Gastrocnemius medialis (tissue), 4 donors: ENCODE measurements around the gene PLCL1. TPM values are rescaled to one million over a fixed set of nuclear protein-coding genes. Genes with fewer than 3 reads are reported as not detected.

ENCODE experiments used
- ATAC-seq, 2 donors: fragments of 150-250 bp; one replicate each; pipeline ENCODE4 v1.9.1; 2016
- DNase-seq, 2 donors: peaks; one replicate each; pipeline ENCODE4 v3.0.0-alpha.2; 2019
- H3K27ac ChIP-seq, 4 donors: fragments of 200-600 bp; sonication (generic); 1 replicate in 1 of 4; 2 replicates in 3 of 4; pipeline ENCODE4 v1.5.1; 2016 to 2018; ENCODE audit warnings: mild to moderate bottlenecking in 2 of 4, moderate library complexity in 1 of 4
- H3K27me3 ChIP-seq, 3 donors: fragments of 200-600 bp; sonication (generic) in 2 of 3; 1 replicate in 1 of 3; 2 replicates in 2 of 3; pipeline versions ENCODE4 v1.5.1 to v1.6.0; 2016 to 2019; ENCODE audit warnings: mild to moderate bottlenecking in 1 of 3, moderate library complexity in 1 of 3
- H3K36me3 ChIP-seq, 2 donors: fragments of 200-600 bp; sonication (generic) in 1 of 2; one replicate each; pipeline ENCODE4 v1.5.1; 2017 to 2018
- H3K4me1 ChIP-seq, 2 donors: fragments of 200-600 bp; sonication (generic) in 1 of 2; one replicate each; pipeline ENCODE4 v1.5.1; 2016 to 2017; ENCODE audit warnings: mild to moderate bottlenecking in 2 of 2
- H3K4me3 ChIP-seq, 4 donors: fragments of 200-600 bp; sonication (generic) in 3 of 4; 1 replicate in 1 of 4; 2 replicates in 3 of 4; pipeline ENCODE4 v1.5.1; 2016 to 2019; ENCODE audit warnings: mild to moderate bottlenecking in 2 of 4
- H3K9me3 ChIP-seq, 3 donors: fragments of 200-600 bp; sonication (generic) in 2 of 3; 1 replicate in 1 of 3; 2 replicates in 2 of 3; pipeline ENCODE4 v1.5.1; 2016 to 2019
- POLR2A ChIP-seq, 2 donors: fragments of 450-650 bp; IDR thresholded peaks; one replicate each; pipeline ENCODE4 v1.6.1; 2017; ENCODE audit warnings: antibody characterized with exemption in 2 of 2, mild to moderate bottlenecking in 2 of 2, moderate library complexity in 2 of 2
- in situ Hi-C, 4 donors: fragments of 200-750 bp; cut with MboI; loops; one replicate each; pipeline versions ENCODE4 v1.15.0 to v1.8.0; 2017; ENCODE audit warnings: low sequenced_read_pairs in 4 of 4
- intact Hi-C: fragments of 100-400 bp; cut with DNase I; formaldehyde crosslinking; loops from one replicate; pipeline ENCODE4 v1.15.1; 2023; ENCODE audit warnings: low total_unique reads
- total RNA-seq, 4 donors: library from RNA; depleted of rRNA; stranded (reverse); fragments of >200 nt; gene quantifications; one replicate each; pipeline versions ENCODE4 v1.1.0 to v1.2.3, GENCODE V29; 2016
- TF ChIP-seq, protein P1 (sequence below), 5 experiments: fragments of 450-650 bp in 3 of 5; fragments of 200-600 bp in 2 of 5; sonication (generic) in 2 of 5; IDR thresholded peaks in 4 of 5; conservative IDR thresholded peaks in 1 of 5; 1 replicate in 4 of 5; 2 replicates in 1 of 5; pipeline ENCODE4 v1.5.1; 2016 to 2019; ENCODE audit warnings: antibody characterized with exemption in 5 of 5, mild to moderate bottlenecking in 3 of 5, moderate library complexity in 3 of 5

Gene PLCL1
- total RNA-seq, 4 donors from 2014 or later = 5.9 to 10.7 (median 9.8) TPM

DNA sequence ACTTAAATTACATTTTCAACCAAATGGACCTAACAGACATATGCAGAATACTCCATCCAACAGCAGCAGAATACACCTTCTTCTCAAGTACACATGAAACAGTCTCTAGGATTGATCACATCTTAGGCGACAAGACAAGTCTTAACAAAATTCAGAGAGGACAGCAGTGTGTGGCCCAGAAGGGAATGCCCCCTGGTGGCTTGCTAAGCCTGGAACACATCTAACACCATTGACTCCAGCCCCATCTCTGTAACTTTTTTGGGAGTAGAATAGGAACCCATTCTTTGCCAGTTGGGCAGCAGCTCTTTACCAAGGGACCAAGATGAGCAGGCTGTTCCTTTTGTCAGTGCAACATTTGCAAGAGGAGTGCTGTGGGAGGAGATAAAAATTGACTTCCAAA, 249.9 kb downstream of the PLCL1 start:
- Histone ChIP-seq H3K36me3 (no peaks in the 10 kb centered on the region), H3K9me3 (no peaks in the 10 kb centered on the region), H3K27ac (peak overlapping the region in 3 of 4 donors; percentile 0 to 53 (median 18)), H3K4me3 (no peak overlapping the region), H3K27me3 (no peaks in the 10 kb centered on the region), H3K4me1 (peaks cover 9 to 29% of the 10 kb centered on the region in 2 donors)
- in situ Hi-C loops (no loop called here), intact Hi-C loops (loop anchor here (10.0 kb wide), 1 partner anchor 249 kb away; the partner anchor contains the start of gene PLCL1)
- DNase-seq = no peak
- TF ChIP-seq POLR2A (IDR thresholded peaks at IDR 0.05) = no peak
- TF ChIP-seq, protein P1, sequence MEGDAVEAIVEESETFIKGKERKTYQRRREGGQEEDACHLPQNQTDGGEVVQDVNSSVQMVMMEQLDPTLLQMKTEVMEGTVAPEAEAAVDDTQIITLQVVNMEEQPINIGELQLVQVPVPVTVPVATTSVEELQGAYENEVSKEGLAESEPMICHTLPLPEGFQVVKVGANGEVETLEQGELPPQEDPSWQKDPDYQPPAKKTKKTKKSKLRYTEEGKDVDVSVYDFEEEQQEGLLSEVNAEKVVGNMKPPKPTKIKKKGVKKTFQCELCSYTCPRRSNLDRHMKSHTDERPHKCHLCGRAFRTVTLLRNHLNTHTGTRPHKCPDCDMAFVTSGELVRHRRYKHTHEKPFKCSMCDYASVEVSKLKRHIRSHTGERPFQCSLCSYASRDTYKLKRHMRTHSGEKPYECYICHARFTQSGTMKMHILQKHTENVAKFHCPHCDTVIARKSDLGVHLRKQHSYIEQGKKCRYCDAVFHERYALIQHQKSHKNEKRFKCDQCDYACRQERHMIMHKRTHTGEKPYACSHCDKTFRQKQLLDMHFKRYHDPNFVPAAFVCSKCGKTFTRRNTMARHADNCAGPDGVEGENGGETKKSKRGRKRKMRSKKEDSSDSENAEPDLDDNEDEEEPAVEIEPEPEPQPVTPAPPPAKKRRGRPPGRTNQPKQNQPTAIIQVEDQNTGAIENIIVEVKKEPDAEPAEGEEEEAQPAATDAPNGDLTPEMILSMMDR (IDR thresholded peaks at IDR 0.05 in 4 of 5, conservative IDR thresholded peaks at IDR 0.05 in 1 of 5) = peak in 3 of 5 experiments; percentile 5 to 35 (median 34)
- ATAC-seq = peak in 1 of 2 donors; percentile 35

DNA sequence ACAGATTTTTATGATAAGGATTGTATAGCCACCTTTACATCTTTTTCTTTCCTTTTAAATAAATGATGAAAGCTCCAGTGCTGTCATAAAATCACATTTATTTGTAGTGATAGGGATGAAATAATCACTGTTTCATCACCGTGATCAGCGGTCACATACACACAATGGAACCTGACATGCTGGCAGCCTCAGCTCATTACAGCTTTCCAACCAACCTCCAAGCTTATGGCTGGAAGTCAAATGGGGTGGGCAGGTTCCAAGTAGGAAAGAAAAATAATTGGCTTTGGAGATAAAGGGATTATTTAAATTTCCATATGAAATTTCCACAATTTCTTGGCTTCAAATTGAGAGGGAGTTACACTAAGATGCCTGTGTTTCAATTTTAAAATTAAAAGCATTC, 251.3 kb downstream of the PLCL1 start:
- H3K4me3 ChIP-seq = no peak overlapping the region
- ATAC-seq (no peak), DNase-seq (no peak)
- no peaks in the 10 kb centered on the region for H3K36me3 ChIP-seq
- in situ Hi-C loops = no loop called here
- H3K27ac ChIP-seq = peak overlapping the region in 1 of 4 donors; percentile 0
- peaks cover 9 to 38% of the 10 kb centered on the region in 2 donors for H3K4me1 ChIP-seq
- intact Hi-C loops = loop anchor here (10.0 kb wide), 1 partner anchor 251 kb away; the partner anchor contains the start of gene PLCL1
- H3K9me3 ChIP-seq = no peaks in the 10 kb centered on the region
- TF ChIP-seq POLR2A (IDR thresholded peaks at IDR 0.05) = no peak
- TF ChIP-seq, protein P1 (IDR thresholded peaks at IDR 0.05 in 4 of 5, conservative IDR thresholded peaks at IDR 0.05 in 1 of 5) = no peak
- H3K27me3 ChIP-seq = no peaks in the 10 kb centered on the region

- Histone ChIP-seq H3K27me3 (no peaks in the 10 kb centered on the region), H3K9me3 (no peaks in the 10 kb centered on the region), H3K36me3 (no peaks in the 10 kb centered on the region), H3K4me3 (no peak overlapping the region), H3K4me1 (peaks cover 9 to 39% of the 10 kb centered on the region in 2 donors), H3K27ac (no peak overlapping the region)
- TF ChIP-seq, protein P1 (IDR thresholded peaks at IDR 0.05 in 4 of 5, conservative IDR thresholded peaks at IDR 0.05 in 1 of 5) = no peak
- TF ChIP-seq POLR2A (IDR thresholded peaks at IDR 0.05) = no peak
- DNase-seq (no peak), ATAC-seq (no peak)
- in situ Hi-C loops = no loop called here
- intact Hi-C loops = loop anchor here (10.0 kb wide), 1 partner anchor 252 kb away; the partner anchor contains the start of gene PLCL1
Observed at GRCh38 chr2:198056836-198057235, 252.4 kb downstream of the PLCL1 start.

DNA sequence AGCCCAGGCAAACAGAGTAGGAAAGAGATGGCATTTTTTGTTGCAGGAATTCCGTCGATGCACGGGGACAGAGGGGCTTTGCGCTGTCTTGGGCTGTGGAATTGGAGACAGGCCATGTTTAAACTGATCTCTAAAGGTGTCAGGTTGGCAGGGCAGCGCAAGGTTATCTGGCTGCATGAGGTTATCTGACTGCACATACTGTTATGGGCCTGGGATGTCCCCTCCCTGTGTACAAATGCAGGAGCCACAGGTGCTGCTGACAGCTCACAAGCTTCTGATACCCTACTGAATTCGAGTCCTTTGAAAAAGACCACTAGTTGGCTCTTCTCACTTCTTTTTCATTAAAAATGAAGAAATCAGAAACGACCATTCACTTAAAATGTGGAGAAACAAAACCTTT, 255.4 kb downstream of the PLCL1 start:
- intact Hi-C loops (loop anchor here (10.0 kb wide), 1 partner anchor 255 kb away; the partner anchor contains the start of gene PLCL1), in situ Hi-C loops (no loop called here)
- no peaks in the 10 kb centered on the region for H3K9me3 ChIP-seq
- DNase-seq (no peak), ATAC-seq (no peak)
- H3K4me3 ChIP-seq = no peak overlapping the region
- no peaks in the 10 kb centered on the region for H3K27me3 ChIP-seq
- H3K4me1 ChIP-seq = peaks cover 0 to 26% of the 10 kb centered on the region in 2 donors
- peak overlapping the region in 1 of 4 donors; percentile 16 for H3K27ac ChIP-seq
- no peak for TF ChIP-seq POLR2A (IDR thresholded peaks at IDR 0.05)
- TF ChIP-seq, protein P1 (IDR thresholded peaks at IDR 0.05 in 4 of 5, conservative IDR thresholded peaks at IDR 0.05 in 1 of 5) = no peak
- H3K36me3 ChIP-seq = no peaks in the 10 kb centered on the region

GRCh38 chr2:198060277-198060676, 255.9 kb downstream of the PLCL1 start:
- Histone ChIP-seq H3K36me3 (no peaks in the 10 kb centered on the region), H3K9me3 (no peaks in the 10 kb centered on the region), H3K27me3 (no peaks in the 10 kb centered on the region), H3K4me3 (no peak overlapping the region), H3K27ac (no peak overlapping the region), H3K4me1 (peaks cover 0 to 23% of the 10 kb centered on the region in 2 donors)
- DNase-seq = no peak
- in situ Hi-C loops (no loop called here), intact Hi-C loops (no loop called here)
- no peak for ATAC-seq
- TF ChIP-seq POLR2A (IDR thresholded peaks at IDR 0.05) = no peak
- TF ChIP-seq, protein P1 (IDR thresholded peaks at IDR 0.05 in 4 of 5, conservative IDR thresholded peaks at IDR 0.05 in 1 of 5) = no peak
